Activated T-cell treated with anti-CD3 and anti-CD28 coated beads for 24 hours (primary cell): ENCODE results near the gene DCLRE1A.

ENCODE experiments used
- DNase-seq: peaks from one replicate; pipeline ENCODE4 v3.0.0-alpha.2; 2020; ENCODE audit warnings: low read depth

Gene DCLRE1A

GRCh38 chr10:113854013-113854760, at the start of gene DCLRE1A, which contains the start of gene NHLRC2:
Gene DCLRE1A (minus strand): TSS chr10:113854082. CDS start chr10:113853182, 900 bp downstream.
Gene NHLRC2 (plus strand): TSS chr10:113854661. CDS start chr10:113854873, 212 bp downstream.
- peak; percentile 52 for DNase-seq

GRCh38 chr10:113899952-113900598, 46.2 kb upstream of the DCLRE1A start:
- DNase-seq: no peak

- no peak for DNase-seq
Observed at GRCh38 chr10:113897693-113898618, 44.1 kb upstream of the DCLRE1A start.

- no peak for DNase-seq
Observed at GRCh38 chr10:113895018-113895417, 41.1 kb upstream of the DCLRE1A start.

GRCh38 chr10:113894581-113894980, 40.7 kb upstream of the DCLRE1A start:
- DNase-seq: no peak

GRCh38 chr10:113893570-113893969, 39.7 kb upstream of the DCLRE1A start:
- no peak for DNase-seq

DNA sequence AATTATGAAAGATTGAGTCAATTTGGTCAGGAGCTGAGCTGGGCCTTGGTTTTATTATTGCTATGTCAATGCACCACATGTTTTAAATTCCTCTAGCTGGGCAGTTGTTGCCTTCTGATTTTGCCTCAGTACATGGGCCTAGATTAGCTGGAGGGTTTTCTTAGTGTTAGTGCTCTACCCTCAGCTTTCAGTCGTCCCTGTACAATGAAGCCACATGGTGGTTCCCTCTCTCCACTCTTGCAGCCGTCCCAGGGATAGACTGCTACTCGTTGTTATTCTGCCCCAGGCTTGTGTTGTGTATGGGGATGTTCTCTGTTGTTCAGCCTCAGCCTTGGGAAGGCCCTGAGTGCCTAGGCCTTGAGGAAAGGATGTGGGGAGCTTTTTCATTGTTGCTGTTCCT, 37.6 kb upstream of the DCLRE1A start:
- DNase-seq: no peak

DNA sequence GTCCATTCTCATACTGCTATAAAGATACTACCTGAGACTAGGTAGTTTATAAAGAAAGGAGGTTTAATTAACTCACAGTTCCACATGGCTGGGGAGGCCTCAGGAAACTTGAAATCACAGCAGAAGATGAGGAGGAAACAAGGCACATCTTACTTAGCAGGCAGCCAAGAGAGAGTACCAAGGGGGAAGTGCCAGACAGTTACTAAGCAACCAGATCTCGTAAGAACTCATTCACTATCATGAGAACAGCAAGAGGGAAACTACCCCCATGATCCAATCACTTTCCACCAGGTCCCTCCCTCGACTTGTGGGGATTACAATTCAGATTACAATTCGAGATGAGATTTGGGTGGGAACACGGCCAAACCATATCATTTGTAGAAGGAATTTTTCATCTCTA, 36.9 kb upstream of the DCLRE1A start:
- no peak for DNase-seq

DNA sequence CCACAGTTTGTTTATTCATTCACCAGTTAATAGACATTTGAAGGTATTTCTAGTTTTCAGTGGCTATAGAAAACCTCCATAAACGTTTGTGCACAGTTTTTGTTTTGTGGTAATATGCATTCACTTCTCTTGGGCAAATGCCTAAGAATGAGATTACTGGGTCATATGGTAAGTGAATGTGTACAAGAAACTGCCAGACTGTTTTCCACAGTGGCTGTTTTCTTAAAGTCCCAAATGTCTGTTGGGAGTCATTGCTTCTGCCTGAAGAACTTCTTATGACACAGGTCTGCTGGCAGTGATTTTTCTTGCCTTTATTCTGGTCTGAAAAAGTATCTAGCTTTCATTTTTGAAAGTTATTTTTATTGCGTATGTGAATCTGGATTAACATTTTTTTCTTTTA, 36.0 kb upstream of the DCLRE1A start:
- DNase-seq: no peak

DNA sequence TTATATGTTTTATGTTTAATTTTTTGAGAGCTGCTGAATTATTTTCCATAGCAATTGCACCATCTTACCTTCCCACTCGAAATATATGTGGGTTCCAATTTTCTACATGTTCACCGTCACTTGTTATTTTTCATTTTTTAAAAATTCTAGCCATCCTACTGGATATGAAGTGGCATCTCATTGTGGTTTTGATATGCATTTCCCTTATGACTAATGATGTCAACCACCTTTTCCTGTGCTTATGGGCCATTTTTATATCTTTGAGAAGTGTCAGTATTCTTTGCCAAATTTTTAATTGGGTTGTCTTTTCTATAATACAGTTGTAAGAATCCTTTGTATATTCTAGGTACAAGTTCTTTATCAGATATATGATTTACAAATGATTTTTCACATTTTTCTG, 28.4 kb upstream of the DCLRE1A start:
- no peak for DNase-seq

GRCh38 chr10:113880236-113880635, 26.4 kb upstream of the DCLRE1A start:
- DNase-seq: no peak

GRCh38 chr10:113879691-113880090, 25.8 kb upstream of the DCLRE1A start:
- DNase-seq: no peak

- DNase-seq: no peak
Observed at GRCh38 chr10:113876461-113876860, 22.6 kb upstream of the DCLRE1A start.

- DNase-seq: no peak
Observed at GRCh38 chr10:113875212-113875611, 21.3 kb upstream of the DCLRE1A start.

DNA sequence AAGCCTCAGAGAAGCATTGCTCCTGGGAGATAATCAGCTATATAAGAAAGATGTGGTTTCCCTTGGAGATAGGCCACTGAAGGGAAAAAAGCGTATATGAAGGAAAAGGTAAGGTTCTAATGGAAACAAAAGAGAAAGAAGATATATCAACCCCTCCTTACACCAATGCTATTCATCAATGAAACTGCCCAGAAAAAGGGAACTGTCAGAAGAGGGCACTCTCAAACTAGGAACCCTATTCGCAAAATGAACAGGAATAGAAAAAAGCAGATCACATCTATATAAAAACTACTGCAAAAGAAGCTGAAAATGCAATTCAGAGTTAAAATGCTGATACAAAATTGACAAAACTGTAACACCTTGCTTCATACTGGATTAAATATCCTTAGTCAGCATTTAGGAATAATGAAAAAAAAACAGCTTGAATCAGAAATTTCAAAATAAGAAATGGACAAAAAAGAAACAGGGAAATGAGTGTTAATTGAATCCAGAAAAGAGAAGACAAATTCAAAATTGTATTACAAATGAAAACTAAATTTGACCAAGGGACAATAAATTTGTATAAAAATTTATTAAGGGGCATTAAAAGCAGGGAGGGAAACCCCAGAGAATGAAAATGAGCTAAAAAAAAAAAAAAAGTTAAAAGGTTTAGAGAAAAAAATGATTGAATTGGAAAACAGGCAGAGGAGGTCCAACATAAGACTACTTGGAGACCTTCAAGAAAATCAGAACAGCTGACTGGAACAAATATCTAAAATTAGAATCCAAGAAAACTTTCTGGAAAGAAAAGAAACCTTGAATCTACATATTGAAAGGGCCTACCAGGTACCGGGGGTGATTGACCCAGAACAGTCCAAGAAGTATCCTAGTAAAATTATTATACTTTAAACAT, 18.5 kb upstream of the DCLRE1A start:
- DNase-seq: no peak

DNA sequence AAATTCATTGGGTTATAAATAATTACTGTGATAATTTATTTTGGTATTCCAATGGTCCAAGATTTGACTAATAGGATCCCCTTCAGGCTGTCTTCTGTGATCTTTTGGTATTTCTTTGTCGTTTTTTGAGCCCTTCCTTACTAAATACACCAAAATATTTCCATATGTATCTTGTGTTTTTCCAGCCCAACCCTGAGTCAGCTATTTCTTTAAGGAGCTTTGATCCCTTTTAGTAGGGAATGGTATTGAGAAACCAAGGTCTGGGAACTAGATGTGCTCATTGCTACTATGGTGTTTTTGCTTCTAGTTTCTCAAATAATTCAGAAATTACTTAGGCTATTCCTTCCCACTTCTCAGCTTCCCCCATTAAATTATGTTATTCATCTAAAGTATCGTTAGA, 15.9 kb upstream of the DCLRE1A start:
- DNase-seq: no peak

GRCh38 chr10:113867904-113868303, 14.0 kb upstream of the DCLRE1A start:
- no peak for DNase-seq

DNA sequence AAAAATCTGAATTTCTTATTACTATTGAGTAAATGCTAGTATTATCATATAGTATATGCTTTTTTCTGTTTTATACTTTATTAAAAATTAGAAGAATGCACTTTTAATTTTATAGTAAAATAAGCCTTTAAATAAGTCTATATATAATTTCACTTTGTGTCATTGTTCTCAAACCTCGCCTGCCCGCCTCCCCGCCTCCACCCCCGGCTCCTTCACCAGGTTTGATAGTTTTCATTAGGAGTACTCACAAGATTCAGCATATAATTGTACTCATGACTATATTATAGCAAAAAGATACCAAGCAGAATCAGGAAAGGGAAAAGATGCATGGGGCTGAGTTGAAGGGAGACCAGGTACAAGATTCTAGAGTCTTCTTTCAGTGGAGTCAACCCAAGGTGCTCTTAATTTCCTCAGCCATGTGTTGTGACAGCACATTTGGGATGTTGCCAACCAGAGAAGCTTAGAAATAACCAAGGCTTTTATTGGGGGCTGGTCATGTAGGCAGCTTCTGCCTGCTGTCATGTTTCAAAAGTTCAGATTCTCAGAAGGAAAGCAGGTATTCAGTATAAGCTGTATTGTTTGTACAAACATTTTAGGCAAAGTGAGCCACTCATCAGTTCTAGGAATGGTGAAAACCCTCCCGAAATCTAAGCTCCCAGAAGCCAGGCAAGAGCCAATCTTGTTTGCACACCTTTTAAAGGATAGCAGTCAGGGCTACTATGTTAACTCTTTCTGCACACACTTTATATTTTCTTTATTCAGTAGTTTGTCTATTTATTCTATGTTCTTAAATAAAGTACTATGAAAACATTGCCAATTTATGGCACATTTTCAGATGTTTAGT, 12.9 kb upstream of the DCLRE1A start:
- no peak for DNase-seq

DNA sequence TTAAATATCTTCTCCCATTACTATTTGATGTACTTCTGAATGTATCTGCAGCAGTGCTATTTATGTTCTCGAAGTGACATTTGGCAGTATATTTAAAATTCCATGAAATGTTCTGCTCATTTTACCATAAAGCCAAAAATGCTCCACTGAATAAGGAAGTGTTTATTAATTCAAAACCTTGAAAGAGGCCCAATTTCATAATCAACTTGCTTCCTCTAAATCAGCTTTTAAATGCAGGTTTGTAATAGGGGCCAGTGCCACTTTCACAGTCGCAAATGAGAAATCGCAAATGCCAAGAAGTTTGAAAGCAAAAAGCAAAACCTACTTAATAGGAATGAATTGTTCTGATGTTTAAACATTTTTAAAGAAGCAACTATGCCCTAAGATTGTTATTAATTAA, 12.0 kb upstream of the DCLRE1A start:
- DNase-seq: no peak

GRCh38 chr10:113859261-113859660, 5.4 kb upstream of the DCLRE1A start:
- no peak for DNase-seq

GRCh38 chr10:113858541-113858940, 4.7 kb upstream of the DCLRE1A start:
- DNase-seq: no peak
